GM21619 (cell line): Measurements from ENCODE around the gene ACSS2.

Source experiments
- ATAC-seq: cut with Tn5 transposase; IDR thresholded peaks from one replicate; pipeline ENCODE4 v1.9.1; 2021; ENCODE audit not compliant: unreplicated experiment

Gene ACSS2

GRCh38 chr20:34915131-34915530 lies 38.7 kb downstream of the ACSS2 start:
- no peak for ATAC-seq

DNA sequence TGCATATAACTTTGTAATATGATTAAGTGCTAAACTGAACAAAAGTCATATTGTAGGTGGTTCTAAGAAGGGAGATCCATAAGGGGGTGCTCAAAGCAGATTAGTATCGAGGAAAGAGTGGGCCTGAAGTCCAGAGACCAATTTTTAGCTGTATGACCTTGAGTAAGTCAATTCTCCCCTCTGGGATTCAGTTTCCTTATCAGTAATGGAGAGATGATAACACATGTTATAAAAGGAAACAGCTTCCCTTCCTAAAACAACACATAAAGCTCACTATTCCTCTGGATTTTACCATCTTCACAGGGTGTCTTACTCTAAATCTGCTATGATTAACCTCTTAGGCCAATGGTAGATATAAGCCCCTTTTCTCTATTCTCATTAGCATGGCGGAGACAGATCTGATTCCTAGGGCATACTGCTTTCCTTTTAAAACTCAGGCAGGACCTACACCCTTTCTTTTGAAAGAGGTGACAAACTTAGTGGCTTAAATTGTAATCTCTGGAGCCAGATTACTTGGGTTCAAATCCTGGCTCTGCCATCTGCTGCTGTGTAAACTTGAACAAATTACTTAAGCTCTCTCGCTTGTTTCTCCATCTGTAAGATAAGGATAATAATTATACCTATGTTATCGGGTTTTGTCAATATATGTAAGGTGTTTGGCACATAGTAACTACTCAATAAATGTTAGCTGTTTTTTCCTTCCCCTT lies 39.5 kb downstream of the ACSS2 start:
- ATAC-seq: no peak

- no peak for ATAC-seq
Observed at GRCh38 chr20:34916774-34917354, 40.5 kb downstream of the ACSS2 start.

GRCh38 chr20:34920055-34920454 lies 43.6 kb downstream of the ACSS2 start:
- no peak for ATAC-seq

- no peak for ATAC-seq
Observed at GRCh38 chr20:34921436-34921835, 45.0 kb downstream of the ACSS2 start.

DNA sequence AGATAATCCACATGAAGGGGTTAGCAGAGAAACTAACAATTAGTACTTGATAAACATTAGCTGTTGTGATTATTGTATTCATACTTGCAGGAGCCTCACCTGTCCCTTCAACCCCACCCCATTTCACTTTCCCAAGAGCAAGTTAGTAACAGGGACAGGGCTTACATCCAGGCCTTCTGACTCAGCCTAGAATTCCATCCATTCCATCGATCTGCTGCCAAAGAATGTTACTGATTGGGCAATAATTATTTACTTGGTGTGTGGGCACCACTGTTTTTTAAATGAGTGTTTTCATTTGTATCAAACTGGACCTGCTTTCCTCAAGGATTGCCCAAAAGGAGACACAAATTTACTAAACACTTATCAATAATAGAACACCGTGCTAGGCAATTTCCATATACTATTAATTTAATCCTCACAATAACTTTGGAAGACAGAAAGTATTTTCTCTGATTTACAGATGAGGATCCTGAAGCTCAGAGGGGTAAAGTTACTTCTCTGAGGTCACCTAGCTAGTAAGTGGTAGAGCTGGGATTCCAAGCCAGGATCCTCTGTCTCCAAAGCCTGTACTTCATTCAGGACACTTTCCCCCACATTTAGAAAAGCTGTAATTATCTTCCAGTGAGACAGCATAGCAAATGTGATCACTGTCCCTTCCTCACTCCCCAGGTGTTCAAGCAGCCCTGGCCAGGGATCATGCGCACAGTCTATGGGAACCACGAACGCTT lies 46.4 kb downstream of the ACSS2 start:
- no peak for ATAC-seq

DNA sequence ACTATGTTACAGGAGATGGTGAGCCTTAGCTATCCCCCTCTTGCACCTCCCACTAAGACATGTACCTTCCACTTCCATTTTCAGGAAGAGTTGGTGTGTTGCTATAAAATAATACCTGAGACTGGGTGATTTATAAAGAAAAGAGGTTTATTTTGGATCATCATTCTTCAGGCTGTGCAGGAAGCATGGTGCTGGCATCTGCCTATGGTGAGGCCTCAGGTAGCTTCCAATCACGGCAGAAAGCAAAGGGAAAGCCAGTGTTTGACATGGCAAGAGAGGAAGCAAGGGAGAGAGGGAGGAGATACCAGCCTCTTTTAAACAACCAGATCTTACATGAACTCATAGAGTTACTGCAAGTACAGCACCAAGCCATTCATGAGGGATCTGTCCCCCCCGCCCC lies 47.0 kb downstream of the ACSS2 start:
- ATAC-seq: no peak

GRCh38 chr20:34925341-34925740 lies 48.9 kb downstream of the ACSS2 start:
- ATAC-seq: no peak

DNA sequence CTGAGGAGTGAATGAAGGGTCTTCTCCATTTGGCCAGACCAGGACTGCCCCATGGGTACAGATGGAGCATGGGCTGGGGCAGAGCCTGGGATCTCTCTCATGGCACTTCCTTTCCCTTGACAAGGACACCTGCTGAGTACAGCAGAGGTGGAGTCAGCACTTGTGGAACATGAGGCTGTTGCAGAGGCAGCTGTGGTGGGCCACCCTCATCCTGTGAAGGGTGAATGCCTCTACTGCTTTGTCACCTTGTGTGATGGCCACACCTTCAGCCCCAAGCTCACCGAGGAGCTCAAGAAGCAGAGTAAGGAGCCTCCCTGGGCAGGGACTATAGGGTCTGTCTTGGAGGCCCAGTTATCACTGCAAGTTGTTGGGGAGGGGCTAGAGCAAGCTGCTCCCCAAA lies 49.6 kb downstream of the ACSS2 start:
- no peak for ATAC-seq

- no peak for ATAC-seq
Observed at GRCh38 chr20:34926581-34926980, 50.2 kb downstream of the ACSS2 start.

DNA sequence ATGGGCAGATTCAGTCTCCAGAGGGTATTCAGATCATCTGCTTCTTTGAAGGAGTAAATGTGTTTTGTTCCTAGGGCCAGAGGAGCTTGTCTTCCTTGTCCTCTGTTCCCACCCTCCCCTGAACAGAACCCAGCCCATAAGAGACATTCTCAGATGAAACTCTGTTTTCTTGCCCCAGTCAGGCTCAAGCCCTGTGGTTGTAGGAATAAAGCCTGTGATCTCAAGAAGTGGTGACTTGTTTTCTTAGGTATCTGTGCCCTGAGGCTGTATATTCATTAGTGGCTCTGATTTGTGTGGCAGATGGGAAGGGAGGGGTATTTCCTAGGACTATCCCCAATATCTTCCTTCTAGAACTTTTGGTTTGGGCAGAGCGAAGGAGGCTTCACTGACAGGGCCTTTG lies 51.3 kb downstream of the ACSS2 start:
- ATAC-seq: no peak

DNA sequence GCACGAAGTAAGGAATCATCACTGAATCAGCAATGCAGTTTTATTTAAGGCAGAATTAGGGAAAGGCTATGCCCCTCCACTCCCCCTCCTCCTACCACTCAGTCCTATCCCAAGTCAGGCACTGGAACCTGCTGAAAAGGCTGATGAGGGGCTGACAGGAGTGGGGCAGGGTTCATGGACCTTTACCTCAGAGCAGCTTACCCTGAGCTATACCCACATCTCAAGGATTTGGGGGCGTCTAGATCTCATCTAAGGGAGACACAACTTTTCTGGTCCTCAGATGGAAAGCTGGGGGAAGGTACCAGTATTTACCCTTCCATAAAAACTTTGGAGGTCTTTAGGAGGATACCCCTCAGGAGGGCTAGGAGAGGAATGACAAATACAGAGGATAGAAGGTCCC lies 52.0 kb downstream of the ACSS2 start:
- ATAC-seq: no peak

DNA sequence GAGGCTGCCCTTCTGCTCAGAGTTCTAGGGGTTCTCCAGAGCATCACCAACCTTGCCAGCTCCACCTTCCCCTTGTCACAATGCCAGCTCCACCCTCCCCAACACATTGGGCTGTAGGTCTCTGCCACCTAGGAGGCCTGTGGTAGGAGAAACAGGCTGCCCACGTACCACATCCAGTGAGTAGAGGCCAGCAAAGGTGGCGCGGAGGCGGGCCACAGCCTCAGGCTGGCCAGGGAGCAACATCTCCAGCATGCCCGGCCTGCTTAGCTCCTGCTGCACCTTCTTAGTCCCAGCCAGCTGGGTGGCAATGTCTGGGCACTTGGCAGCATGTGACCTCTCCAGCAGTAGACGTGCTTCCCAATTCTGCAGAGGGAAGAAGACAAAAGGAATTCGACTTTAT lies 55.4 kb downstream of the ACSS2 start:
- no peak for ATAC-seq

DNA sequence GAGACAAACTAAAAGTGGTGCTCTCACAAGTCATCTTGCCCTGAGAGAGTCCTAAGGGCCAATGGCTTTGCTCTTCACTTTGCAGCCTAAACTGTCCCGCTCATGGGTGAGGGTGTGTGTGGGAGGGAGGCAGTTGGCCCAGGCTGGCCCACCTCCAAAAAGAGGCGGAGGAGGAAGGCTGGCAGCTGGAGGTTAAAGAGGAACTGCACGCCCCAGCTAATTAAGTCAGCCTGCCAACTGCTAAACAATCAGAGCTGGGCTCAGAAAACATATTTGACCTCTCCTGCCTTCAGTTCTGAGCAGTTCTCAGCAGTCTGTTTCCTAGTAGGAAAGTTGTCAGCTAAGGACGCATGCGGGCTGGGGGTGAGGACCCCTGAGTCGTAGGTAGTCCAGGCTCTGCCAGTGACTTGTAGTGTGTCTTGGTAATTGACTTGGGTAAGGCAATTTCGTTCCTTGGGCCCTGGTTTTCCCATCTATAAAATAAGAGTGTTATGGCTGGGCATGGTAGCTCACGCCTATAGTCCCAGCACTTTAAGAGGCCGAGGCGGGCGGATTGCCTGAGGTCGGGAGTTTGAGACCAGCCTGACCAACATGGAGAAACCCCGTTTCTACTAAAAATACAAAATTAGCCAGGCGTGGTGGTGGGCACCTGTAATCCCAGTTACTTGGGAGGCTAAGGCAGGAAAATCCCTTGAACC lies 62.2 kb downstream of the ACSS2 start:
- no peak for ATAC-seq

DNA sequence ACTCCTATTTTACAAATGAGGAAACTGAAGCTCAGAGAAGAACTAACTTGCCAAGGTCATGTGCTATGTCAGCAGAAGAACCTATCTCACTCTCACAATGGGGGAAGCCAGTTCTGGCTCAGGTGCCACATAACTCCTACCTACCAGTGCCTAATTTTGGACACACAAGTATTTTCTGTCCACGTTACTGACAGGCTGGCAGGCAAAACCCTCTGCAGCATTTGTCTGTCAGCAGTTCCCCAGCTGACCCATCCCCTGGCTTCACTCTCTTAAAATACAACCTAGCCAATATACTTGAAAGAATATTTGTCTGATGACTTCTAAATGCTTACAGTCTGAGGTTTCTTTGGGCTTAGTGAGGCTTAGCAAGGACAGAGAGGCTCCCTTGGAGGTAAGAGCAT lies 63.7 kb downstream of the ACSS2 start:
- no peak for ATAC-seq

DNA sequence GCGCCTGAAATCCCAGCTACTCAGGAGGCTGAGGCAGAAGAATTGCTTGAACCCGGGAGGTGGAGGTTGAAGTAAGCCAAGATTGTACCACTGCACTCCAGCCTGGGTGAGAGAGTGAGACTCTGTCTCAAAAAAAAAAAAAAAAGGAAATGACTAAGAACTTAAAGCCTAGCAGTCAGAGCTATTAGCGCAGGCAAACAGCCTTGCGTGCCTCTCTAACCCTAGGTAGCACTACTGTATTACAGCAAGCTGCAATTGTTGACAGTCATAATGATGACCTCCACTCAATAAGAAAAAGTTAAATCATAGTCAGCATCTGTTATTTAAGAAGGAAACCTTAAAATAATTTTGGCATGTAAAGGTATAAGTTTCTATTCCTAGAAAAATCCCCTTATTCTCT lies 64.8 kb downstream of the ACSS2 start:
- ATAC-seq: no peak

GRCh38 chr20:34942301-34942700 lies 65.9 kb downstream of the ACSS2 start:
- ATAC-seq: no peak

GRCh38 chr20:34943808-34944567 lies 67.6 kb downstream of the ACSS2 start:
- ATAC-seq: no peak

DNA sequence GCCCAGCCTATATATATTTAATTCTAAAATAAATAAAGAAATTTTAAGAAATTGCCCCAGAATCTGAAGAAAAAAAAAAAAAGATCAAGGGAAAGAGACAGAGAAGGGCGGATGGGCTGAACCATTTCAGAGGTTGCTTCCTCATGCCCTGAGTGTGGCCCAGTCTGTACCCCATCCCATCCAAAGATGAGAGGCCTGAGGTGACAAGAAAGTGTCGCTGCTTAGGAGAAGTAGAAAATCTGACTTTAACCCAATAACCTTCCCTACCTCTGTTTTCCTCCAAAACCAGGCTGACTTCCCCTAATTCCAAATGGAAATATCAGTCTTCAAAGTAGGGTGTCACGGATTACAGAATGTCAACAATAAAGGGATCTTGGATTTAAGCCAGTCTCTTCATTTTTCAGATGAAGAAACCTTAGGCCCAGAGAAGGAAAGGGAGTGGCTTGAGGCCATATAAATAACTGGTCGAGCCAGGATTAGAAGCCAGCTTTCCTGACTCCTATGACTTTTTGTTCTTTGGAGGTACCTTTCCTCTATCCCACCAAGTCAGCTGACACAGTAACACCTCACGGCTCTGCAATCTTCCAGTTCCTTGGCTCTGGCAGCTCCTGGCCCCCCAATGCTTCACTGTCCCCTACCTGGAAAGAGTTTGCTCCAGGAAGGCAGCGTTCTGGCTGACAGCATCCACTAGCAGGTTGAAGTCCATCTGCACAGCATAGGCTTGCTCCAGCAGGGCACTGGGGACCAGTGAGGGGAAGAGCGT lies 69.1 kb downstream of the ACSS2 start:
- no peak for ATAC-seq

DNA sequence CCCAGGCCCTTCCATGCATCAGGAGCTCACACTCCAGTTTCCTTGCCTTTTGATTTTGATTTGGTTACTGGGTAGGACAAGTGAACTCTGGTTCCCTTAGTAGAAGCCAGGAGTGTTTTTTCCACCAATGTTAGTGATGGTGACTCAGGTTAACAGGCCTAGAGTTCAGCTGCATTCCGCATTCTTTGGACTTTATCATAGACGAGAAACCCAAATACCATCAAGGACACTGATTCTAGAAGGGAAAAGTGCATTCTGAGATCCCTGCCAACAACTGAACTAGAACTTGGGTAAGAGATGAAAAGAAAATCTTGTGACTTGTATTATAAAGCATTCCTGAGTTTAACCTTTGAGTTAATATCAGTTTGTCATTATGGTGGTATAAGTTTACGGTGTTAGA lies 70.2 kb downstream of the ACSS2 start:
- ATAC-seq: no peak
